Measurements from ENCODE around the gene IL1RAPL1. TPM values are rescaled to one million over a fixed set of nuclear protein-coding genes. Genes with fewer than 3 reads are reported as not detected.

Gene IL1RAPL1
- polyA plus RNA-seq, 2 of the 4 experiments (the other 2 are of a cell fraction) = not detected

Small RNA genes lying within 50 kb of the gene (small RNA-seq; reads per million reads assigned to genes)
- gene MIR4666B = 0 reads per million in 6 experiments
- 0 to 0.04 (median 0) reads per million in 6 experiments for gene RF00284
- gene RNA5SP500 = 0 to 3.3 (median 0) reads per million in 6 experiments
